ENCODE results near the gene CSTF1. TPM values are rescaled to one million over a fixed set of nuclear protein-coding genes. Genes with fewer than 3 reads are reported as not detected.

CSTF1 gene
- total and polyA plus RNA-seq, 2 donors (not counting 3 experiments of a cell fraction or from before 2014, with no cell fraction given) = 39.6 to 49.3 TPM

DNA sequence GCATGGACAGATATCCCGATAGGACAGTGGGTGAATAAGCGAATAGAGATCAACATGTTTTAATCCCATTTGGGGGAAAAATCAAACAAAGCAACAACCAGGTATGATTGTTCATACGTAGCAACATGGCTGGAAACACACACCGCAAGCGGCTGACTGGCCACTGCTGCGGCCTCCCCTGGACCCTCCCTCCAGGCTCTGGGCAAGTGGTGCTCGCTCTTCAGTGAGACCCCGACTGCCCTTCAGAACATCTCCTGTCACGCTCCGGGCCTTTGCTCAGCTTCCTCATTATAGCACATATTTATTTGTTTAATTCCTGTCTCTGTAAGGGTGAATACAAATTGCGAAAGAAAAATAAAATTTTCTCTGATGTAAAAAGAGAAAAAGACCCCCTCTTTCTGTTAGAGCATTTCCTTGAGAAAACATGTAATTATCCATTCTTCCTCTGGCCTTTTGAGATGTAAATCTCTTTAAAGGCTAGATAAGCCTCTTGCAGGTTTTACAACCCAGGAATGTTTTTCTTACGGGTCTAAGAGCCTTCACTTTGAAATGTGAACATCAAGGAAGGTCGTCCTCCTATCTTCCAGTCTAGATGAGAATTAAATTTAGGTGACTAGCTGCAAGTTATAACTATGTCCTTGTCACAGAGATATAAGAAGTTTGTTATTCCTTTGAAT, 44.7 kb upstream of the CSTF1 start:
- no peaks in the 10 kb centered on the region for H4K20me1 ChIP-seq (replicated peaks; ENCODE audit: control insufficient read depth, extremely low read depth, insufficient read depth, low read length)
- H3K9me1 ChIP-seq (replicated peaks; ENCODE audit: control insufficient read depth, extremely low read depth, insufficient read depth, low read length) = no peaks in the 10 kb centered on the region
- ChIA-PET CTCF (interaction anchor here (1.3 to 2.2 kb wide), 2 partner anchors 11 to 1666 kb away, joined by 4 read pairs; partner anchors contain the start of gene FAM210B), POLR2A (no interaction called here)
- no peaks in the 10 kb centered on the region for H3K79me2 ChIP-seq (ENCODE audit: control insufficient read depth, insufficient read depth, low read length)
- FAIRE-seq (no peak), DNase-seq (ENCODE audit: low read depth, low spot score) (no peak)
- TF ChIP-seq JUN (IDR thresholded peaks at IDR 0.05; ENCODE audit: borderline replicate concordance, insufficient read depth, insufficient read length, low read depth) (no peak), GATA2 (IDR thresholded peaks at IDR 0.05; ENCODE audit: insufficient read depth, insufficient read length, low read depth, low read length) (no peak), MAX (IDR thresholded peaks at IDR 0.05; ENCODE audit: insufficient read depth, insufficient read length) (no peak), MYC (IDR thresholded peaks at IDR 0.05; ENCODE audit: low read depth, low read length) (no peak), EZH2 (IDR thresholded peaks at IDR 0.05; ENCODE audit: borderline replicate concordance, low read depth, low read length, severe bottlenecking) (no peak), FOS (IDR thresholded peaks at IDR 0.05; ENCODE audit: borderline replicate concordance, insufficient read depth, low read length) (no peak), POLR2A (IDR thresholded peaks at IDR 0.05; ENCODE audit: low read depth, low read length) (no peak), POLR2AphosphoS5 (IDR thresholded peaks at IDR 0.05; ENCODE audit: insufficient read depth, low read depth, low read length) (no peak)
- TF ChIP-seq, protein P1, sequence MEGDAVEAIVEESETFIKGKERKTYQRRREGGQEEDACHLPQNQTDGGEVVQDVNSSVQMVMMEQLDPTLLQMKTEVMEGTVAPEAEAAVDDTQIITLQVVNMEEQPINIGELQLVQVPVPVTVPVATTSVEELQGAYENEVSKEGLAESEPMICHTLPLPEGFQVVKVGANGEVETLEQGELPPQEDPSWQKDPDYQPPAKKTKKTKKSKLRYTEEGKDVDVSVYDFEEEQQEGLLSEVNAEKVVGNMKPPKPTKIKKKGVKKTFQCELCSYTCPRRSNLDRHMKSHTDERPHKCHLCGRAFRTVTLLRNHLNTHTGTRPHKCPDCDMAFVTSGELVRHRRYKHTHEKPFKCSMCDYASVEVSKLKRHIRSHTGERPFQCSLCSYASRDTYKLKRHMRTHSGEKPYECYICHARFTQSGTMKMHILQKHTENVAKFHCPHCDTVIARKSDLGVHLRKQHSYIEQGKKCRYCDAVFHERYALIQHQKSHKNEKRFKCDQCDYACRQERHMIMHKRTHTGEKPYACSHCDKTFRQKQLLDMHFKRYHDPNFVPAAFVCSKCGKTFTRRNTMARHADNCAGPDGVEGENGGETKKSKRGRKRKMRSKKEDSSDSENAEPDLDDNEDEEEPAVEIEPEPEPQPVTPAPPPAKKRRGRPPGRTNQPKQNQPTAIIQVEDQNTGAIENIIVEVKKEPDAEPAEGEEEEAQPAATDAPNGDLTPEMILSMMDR (IDR thresholded peaks at IDR 0.05; ENCODE audit: extremely low read depth in 1 of 2, insufficient read depth in 1 of 2, low read depth in 1 of 2, low read length in 2 of 2) = no peak
- no peak overlapping the region for H3K4me3 ChIP-seq (replicated peaks in 1 of 3; ENCODE audit: insufficient read depth in 1 of 3, low read depth in 1 of 3, low read length in 3 of 3)
- no TSS peak for BruUV-seq (replicated peaks)
- no peaks in the 10 kb centered on the region for H3K4me1 ChIP-seq (ENCODE audit: control insufficient read depth, extremely low read depth, insufficient read depth, low read length)
- no peaks in the 10 kb centered on the region for H3K9me3 ChIP-seq (replicated peaks; ENCODE audit: control insufficient read depth, insufficient read depth, low read length)
- H3K27ac ChIP-seq (ENCODE audit: insufficient read depth, low read depth, low read length) = no peak overlapping the region
- no peak overlapping the region for H2AFZ ChIP-seq (ENCODE audit: low read depth, low read length)
- intact Hi-C loops (cut with micrococcal nuclease) = no loop called here
- no peak overlapping the region for H3K9ac ChIP-seq (replicated peaks; ENCODE audit: extremely low read depth, insufficient read depth, low read length)
- dilution Hi-C loops (cut with MboI; ENCODE audit: extremely low pct_ligation_motif_present, low sequenced_read_pairs) = no loop called here
- no peaks in the 10 kb centered on the region for H3K36me3 ChIP-seq (ENCODE audit: control insufficient read depth in 2 of 2, extremely low read depth in 1 of 2, insufficient read depth in 2 of 2, low read length in 2 of 2)
- H3K27me3 ChIP-seq (ENCODE audit: control insufficient read depth in 2 of 2, insufficient read depth in 2 of 2, low read length in 2 of 2) = peaks cover 8 to 11% of the 10 kb centered on the region in 2 experiments
- H3K4me2 ChIP-seq (ENCODE audit: insufficient read depth, low read length) = no peak overlapping the region
